Suprapubic skin (tissue), 4 donors: ENCODE results near the gene DCUN1D1.

Experiments used
- CTCF ChIP-seq, 2 donors: fragments of 200-600 bp in 1 of 2; fragments of 450-650 bp in 1 of 2; sonication (generic) in 1 of 2; IDR thresholded peaks; one replicate each; pipeline ENCODE4 v1.5.1; 2016 to 2019; ENCODE audit warnings: antibody characterized with exemption in 2 of 2, mild to moderate bottlenecking in 1 of 2, moderate library complexity in 1 of 2
- EP300 ChIP-seq: sonication (generic); formaldehyde crosslinking; IDR thresholded peaks from one replicate; pipeline ENCODE4 v1.6.1; 2017; ENCODE audit warnings: antibody characterized with exemption
- POLR2A ChIP-seq, 2 donors: fragments of 450-650 bp; IDR thresholded peaks; one replicate each; pipeline ENCODE4 v1.6.1; 2017; ENCODE audit warnings: antibody characterized with exemption in 2 of 2, mild to moderate bottlenecking in 2 of 2, moderate library complexity in 2 of 2
- POLR2AphosphoS5 ChIP-seq, 3 donors: sonication (generic); formaldehyde crosslinking; IDR thresholded peaks; one replicate each; pipeline ENCODE4 v1.6.1; 2017; ENCODE audit warnings: antibody characterized with exemption in 3 of 3

GRCh38 chr3:182969853-182970252 is 10.5 kb downstream of the DCUN1D1 start:
- TF ChIP-seq POLR2A (IDR thresholded peaks at IDR 0.05) (no peak), CTCF (IDR thresholded peaks at IDR 0.05) (no peak), POLR2AphosphoS5 (IDR thresholded peaks at IDR 0.05) (no peak), EP300 (no peak)
